Measurements from ENCODE around the gene IL15RA.

DNA sequence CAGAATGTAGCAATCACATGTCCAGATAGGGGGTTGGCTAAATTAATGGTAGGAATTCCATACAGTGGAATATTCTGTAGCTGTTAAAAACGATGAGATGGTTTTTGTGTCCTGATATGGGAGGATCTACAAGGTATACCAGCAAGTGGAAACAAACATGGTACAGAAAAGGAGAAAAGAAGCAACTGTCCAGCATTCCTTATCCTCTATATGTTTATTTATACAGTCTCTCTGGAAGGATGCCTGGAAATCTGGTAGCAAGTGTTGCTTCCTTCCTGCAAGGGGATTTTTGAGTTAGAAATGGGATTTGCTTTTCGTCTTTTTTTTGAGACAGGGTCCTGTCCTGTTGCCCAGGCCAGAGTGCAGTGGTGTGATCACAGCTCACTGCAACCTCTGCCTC, 19.3 kb downstream of the IL15RA start:
- TF ChIP-seq, protein P1, sequence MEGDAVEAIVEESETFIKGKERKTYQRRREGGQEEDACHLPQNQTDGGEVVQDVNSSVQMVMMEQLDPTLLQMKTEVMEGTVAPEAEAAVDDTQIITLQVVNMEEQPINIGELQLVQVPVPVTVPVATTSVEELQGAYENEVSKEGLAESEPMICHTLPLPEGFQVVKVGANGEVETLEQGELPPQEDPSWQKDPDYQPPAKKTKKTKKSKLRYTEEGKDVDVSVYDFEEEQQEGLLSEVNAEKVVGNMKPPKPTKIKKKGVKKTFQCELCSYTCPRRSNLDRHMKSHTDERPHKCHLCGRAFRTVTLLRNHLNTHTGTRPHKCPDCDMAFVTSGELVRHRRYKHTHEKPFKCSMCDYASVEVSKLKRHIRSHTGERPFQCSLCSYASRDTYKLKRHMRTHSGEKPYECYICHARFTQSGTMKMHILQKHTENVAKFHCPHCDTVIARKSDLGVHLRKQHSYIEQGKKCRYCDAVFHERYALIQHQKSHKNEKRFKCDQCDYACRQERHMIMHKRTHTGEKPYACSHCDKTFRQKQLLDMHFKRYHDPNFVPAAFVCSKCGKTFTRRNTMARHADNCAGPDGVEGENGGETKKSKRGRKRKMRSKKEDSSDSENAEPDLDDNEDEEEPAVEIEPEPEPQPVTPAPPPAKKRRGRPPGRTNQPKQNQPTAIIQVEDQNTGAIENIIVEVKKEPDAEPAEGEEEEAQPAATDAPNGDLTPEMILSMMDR (IDR thresholded peaks at IDR 0.05; ENCODE audit: insufficient read depth, low read length, poor library complexity, severe bottlenecking): no peak
- TF ChIP-seq EZH2phosphoT487 (conservative IDR thresholded peaks at IDR 0.05; ENCODE audit: low read length): no peak
